ENCODE measurements around the gene MEG3.

Gene MEG3

DNA sequence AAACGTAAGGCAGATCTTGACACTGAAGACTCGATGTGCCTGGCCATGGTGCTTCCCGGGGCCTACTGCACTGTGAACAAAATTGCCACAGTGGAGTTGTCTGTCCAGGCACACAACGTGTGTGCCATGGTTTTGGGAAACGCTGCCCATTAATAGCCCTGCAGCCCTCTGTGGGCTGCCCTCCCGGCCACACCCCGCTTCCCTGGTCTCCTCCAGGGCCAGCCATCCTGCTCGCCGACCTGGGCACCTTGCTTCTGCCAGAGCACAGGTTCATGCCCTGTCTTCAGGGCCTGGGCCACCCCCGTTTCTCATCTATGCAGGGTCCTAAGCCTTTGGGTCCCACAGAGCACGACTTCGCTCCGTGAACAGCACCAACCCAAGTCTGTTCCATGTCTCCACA lies 18.9 kb downstream of the MEG3 start:
- TF ChIP-seq, protein P1, sequence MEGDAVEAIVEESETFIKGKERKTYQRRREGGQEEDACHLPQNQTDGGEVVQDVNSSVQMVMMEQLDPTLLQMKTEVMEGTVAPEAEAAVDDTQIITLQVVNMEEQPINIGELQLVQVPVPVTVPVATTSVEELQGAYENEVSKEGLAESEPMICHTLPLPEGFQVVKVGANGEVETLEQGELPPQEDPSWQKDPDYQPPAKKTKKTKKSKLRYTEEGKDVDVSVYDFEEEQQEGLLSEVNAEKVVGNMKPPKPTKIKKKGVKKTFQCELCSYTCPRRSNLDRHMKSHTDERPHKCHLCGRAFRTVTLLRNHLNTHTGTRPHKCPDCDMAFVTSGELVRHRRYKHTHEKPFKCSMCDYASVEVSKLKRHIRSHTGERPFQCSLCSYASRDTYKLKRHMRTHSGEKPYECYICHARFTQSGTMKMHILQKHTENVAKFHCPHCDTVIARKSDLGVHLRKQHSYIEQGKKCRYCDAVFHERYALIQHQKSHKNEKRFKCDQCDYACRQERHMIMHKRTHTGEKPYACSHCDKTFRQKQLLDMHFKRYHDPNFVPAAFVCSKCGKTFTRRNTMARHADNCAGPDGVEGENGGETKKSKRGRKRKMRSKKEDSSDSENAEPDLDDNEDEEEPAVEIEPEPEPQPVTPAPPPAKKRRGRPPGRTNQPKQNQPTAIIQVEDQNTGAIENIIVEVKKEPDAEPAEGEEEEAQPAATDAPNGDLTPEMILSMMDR (IDR thresholded peaks at IDR 0.05): no peak
- H3K4me3 Mint-ChIP-seq: no peak overlapping the region
- H3K36me3 Mint-ChIP-seq (ENCODE audit: low read depth): no peaks in the 10 kb centered on the region
- H3K27me3 Mint-ChIP-seq (ENCODE audit: low read depth, poor library complexity): peaks cover 2% of the 10 kb centered on the region
- no peaks in the 10 kb centered on the region for H3K9me3 Mint-ChIP-seq
- no peak for DNase-seq
- no peak overlapping the region for H3K27ac Mint-ChIP-seq
- H3K4me1 Mint-ChIP-seq: peaks cover 42% of the 10 kb centered on the region

DNA sequence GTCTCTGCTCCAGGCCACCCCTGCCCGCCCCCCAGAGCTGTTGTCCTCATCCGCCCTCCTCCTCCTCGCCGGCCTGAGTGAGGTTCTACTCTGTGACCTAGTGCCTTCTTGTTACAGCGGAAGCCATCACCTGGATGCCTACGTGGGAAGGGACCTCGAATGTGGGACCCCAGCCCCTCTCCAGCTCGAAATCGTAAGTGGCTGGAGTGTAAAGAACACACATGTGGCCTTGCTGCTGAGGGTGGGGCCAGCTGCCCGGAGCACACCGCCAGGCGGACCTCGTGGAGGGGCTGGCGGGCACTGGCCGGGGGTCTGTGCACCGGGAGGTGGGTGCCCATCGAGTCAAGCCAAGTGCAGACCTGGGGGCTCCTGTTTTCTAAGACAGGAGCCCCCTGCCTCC lies 19.4 kb downstream of the MEG3 start:
- no peak for DNase-seq
- Mint-ChIP-seq H3K9me3 (no peaks in the 10 kb centered on the region), H3K27ac (no peak overlapping the region), H3K27me3 (ENCODE audit: low read depth, poor library complexity) (no peaks in the 10 kb centered on the region), H3K4me1 (peaks cover 37% of the 10 kb centered on the region), H3K4me3 (no peak overlapping the region), H3K36me3 (ENCODE audit: low read depth) (no peaks in the 10 kb centered on the region)
- TF ChIP-seq, protein P1 (IDR thresholded peaks at IDR 0.05): no peak

DNA sequence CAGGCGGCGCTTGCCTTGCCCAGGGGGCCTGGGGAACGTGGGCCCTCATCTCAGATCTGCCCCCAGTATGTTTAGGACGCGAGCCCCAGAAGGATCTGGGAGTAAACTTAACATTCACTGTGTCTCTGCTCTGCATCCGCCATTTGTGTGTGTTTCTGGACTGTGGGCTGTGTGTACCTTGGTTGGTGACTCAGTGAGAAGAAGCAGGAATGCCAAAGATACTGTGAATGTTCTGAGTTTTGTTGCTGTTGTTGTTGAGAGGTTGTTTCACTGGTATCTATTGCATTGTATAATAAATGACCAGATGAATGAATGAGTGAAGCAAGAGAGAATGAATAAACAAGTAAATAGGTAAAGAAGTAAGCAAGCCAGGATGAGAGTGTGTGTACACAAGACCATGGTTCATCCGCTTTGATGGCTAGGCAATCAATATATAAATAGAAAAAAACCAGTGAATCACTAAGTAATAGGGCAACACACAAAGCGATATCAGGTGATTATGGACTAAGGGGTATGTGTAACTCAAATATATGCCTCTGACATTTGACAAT lies 20.5 kb downstream of the MEG3 start:
- Mint-ChIP-seq H3K27me3 (ENCODE audit: low read depth, poor library complexity) (no peaks in the 10 kb centered on the region), H3K27ac (no peak overlapping the region), H3K4me3 (no peak overlapping the region), H3K4me1 (peaks cover 33% of the 10 kb centered on the region), H3K9me3 (no peaks in the 10 kb centered on the region), H3K36me3 (ENCODE audit: low read depth) (no peaks in the 10 kb centered on the region)
- TF ChIP-seq, protein P1 (IDR thresholded peaks at IDR 0.05): no peak
- no peak for DNase-seq

DNA sequence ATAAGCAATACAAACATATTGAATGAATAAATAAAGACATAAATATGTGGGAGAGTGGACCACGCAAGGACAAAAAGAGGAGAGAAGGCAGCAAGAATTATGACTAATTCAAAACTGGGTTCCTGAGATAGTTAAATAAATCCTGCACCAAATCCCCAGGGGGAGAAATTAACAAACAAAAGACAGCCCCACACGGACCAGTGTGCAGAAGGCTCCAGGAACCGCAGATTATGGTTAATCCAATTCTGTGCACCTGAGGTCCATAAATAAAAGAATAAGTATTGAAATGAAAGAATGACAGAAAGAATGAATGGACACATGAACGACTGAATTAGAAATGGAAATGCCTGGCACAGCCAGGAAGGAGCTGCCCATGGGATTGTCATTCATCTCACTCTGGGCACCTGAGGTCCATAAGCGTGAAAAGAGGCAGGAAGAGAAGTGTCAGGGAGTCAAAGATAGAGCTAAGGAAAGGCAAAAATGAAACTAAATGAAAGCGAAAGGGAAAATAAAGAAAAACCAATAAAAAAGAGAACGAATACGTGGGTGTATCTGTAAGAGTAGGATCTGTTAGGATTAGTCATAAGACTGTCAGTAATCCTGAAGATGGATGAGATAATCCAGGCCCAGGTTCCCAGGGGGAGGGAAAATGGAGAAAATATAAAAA lies 23.3 kb downstream of the MEG3 start:
- Mint-ChIP-seq H3K9me3 (no peaks in the 10 kb centered on the region), H3K36me3 (ENCODE audit: low read depth) (no peaks in the 10 kb centered on the region), H3K27me3 (ENCODE audit: low read depth, poor library complexity) (peaks cover 2% of the 10 kb centered on the region), H3K4me1 (peaks cover 15% of the 10 kb centered on the region), H3K4me3 (no peak overlapping the region), H3K27ac (no peak overlapping the region)
- TF ChIP-seq, protein P1 (IDR thresholded peaks at IDR 0.05): no peak
- DNase-seq: no peak

DNA sequence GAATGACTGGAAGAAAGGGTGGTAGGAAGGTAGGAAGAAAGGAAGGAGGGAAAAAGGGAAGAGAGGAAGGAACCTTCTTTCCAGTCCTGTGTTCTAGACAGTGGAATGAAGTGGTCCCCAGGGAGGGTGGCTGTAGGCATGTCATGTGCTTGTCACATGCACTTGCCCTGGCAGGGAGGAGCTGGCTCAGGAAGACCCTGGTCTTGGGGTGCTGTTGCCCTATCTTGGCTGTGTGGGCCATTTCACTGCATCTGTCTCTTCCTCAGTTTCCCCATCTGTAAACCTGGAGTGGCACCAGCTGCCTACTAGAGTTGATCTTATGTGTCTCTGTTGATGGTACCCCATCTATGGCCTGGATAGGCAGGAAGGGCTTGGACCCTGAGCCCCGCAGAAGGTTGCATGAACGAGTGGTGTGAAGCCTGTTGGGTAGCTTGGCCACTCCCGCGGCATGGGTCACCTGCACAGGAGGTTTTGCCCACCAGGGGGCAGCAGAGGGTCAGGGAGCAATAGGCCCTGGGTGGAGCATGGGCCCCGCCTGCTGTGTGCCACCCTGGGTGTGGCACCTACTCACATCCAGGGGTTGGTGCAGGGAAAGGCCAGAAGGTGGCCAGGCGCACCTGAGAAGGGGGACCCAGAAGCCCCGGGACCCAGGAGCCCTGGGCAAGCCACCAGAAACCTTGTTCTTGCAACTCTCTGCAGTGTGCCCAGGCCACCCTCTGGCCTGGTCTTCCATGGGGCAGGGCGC lies 25.1 kb downstream of the MEG3 start:
- peaks cover 12% of the 10 kb centered on the region for H3K27me3 Mint-ChIP-seq (ENCODE audit: low read depth, poor library complexity)
- TF ChIP-seq, protein P1 (IDR thresholded peaks at IDR 0.05): peak; percentile 56
- no peaks in the 10 kb centered on the region for H3K36me3 Mint-ChIP-seq (ENCODE audit: low read depth)
- H3K4me1 Mint-ChIP-seq: peaks cover 22% of the 10 kb centered on the region
- H3K9me3 Mint-ChIP-seq: no peaks in the 10 kb centered on the region
- no peak overlapping the region for H3K4me3 Mint-ChIP-seq
- no peak overlapping the region for H3K27ac Mint-ChIP-seq
- peak; percentile 66 for DNase-seq
